ENCODE results near the gene MAGED2. TPM values are rescaled to one million over a fixed set of nuclear protein-coding genes. Genes with fewer than 3 reads are reported as not detected.
A peak's percentile ranks its signal among the peaks of the same experiment; 100 is the strongest.

MAGED2 gene
- total RNA-seq, 2 experiments from 2014 or later: 76.6 to 77.3 TPM

GRCh38 chrX:54799046-54799445, 8.5 kb upstream of the MAGED2 start:
- Mint-ChIP-seq H3K36me3 (no peaks in the 10 kb centered on the region), H3K27ac (no peak overlapping the region), H3K4me1 (no peaks in the 10 kb centered on the region), H3K27me3 (no peaks in the 10 kb centered on the region), H3K9me3 (no peaks in the 10 kb centered on the region), H3K4me3 (no peak overlapping the region)
- POLR2A ChIA-PET: no interaction called here
- ATAC-seq (ENCODE audit: low read depth) (no peak), DNase-seq (no peak)

GRCh38 chrX:54808109-54808604, 612 bp downstream of the MAGED2 start:
- ATAC-seq (ENCODE audit: low read depth): peak; percentile 43
- H3K27me3 Mint-ChIP-seq: peaks cover 13% of the 10 kb centered on the region
- H3K4me1 Mint-ChIP-seq: peaks cover 14% of the 10 kb centered on the region
- peak overlapping the region; percentile 95 for H3K27ac Mint-ChIP-seq
- H3K9me3 Mint-ChIP-seq: no peaks in the 10 kb centered on the region
- POLR2A ChIA-PET: interaction anchor here (1.1 to 2.0 kb wide), 2 partner anchors 168 to 193 kb away, joined by 3 to 9 read pairs; no protein-coding TSS in a partner anchor
- H3K4me3 Mint-ChIP-seq: peak overlapping the region; percentile 94
- DNase-seq: peak; percentile 60
- H3K36me3 Mint-ChIP-seq: peaks cover 6% of the 10 kb centered on the region

- DNase-seq: peak; percentile 83
- no peaks in the 10 kb centered on the region for H3K9me3 Mint-ChIP-seq
- peaks cover 14% of the 10 kb centered on the region for H3K4me1 Mint-ChIP-seq
- peak overlapping the region; percentile 95 for H3K27ac Mint-ChIP-seq
- peak overlapping the region; percentile 94 for H3K4me3 Mint-ChIP-seq
- POLR2A ChIA-PET: interaction anchor here (1.1 to 2.0 kb wide), 2 partner anchors 169 to 192 kb away, joined by 3 to 9 read pairs; no protein-coding TSS in a partner anchor
- ATAC-seq (ENCODE audit: low read depth): peak; percentile 81
- peaks cover 10% of the 10 kb centered on the region for H3K36me3 Mint-ChIP-seq
- H3K27me3 Mint-ChIP-seq: peaks cover 13% of the 10 kb centered on the region
Observed at GRCh38 chrX:54808605-54809483, 1.3 kb downstream of the MAGED2 start.

GRCh38 chrX:54810532-54810931, 3.0 kb downstream of the MAGED2 start:
- H3K4me3 Mint-ChIP-seq: peak overlapping the region; percentile 94
- H3K27me3 Mint-ChIP-seq: peaks cover 8% of the 10 kb centered on the region
- H3K4me1 Mint-ChIP-seq: peaks cover 14% of the 10 kb centered on the region
- no peak overlapping the region for H3K27ac Mint-ChIP-seq
- H3K36me3 Mint-ChIP-seq: peaks cover 10% of the 10 kb centered on the region
- POLR2A ChIA-PET: no interaction called here
- no peak for DNase-seq
- ATAC-seq (ENCODE audit: low read depth): no peak
- H3K9me3 Mint-ChIP-seq: no peaks in the 10 kb centered on the region

- Mint-ChIP-seq H3K36me3 (peaks cover 18% of the 10 kb centered on the region), H3K27ac (no peak overlapping the region), H3K9me3 (no peaks in the 10 kb centered on the region), H3K27me3 (peaks cover 2% of the 10 kb centered on the region), H3K4me3 (no peak overlapping the region), H3K4me1 (peaks cover 14% of the 10 kb centered on the region)
- POLR2A ChIA-PET: no interaction called here
- DNase-seq (no peak), ATAC-seq (ENCODE audit: low read depth) (no peak)
Observed at GRCh38 chrX:54811301-54811885, 3.8 kb downstream of the MAGED2 start.

- DNase-seq (no peak), ATAC-seq (ENCODE audit: low read depth) (no peak)
- Mint-ChIP-seq H3K27me3 (peaks cover under 1% of the 10 kb centered on the region), H3K4me3 (no peak overlapping the region), H3K4me1 (peaks cover 14% of the 10 kb centered on the region), H3K36me3 (peaks cover 21% of the 10 kb centered on the region), H3K9me3 (no peaks in the 10 kb centered on the region), H3K27ac (no peak overlapping the region)
- POLR2A ChIA-PET: no interaction called here
Observed at GRCh38 chrX:54812306-54812705, 4.8 kb downstream of the MAGED2 start.

GRCh38 chrX:54817220-54817820, 9.8 kb downstream of the MAGED2 start:
- POLR2A ChIA-PET: no interaction called here
- peaks cover 15% of the 10 kb centered on the region for H3K36me3 Mint-ChIP-seq
- ATAC-seq (ENCODE audit: low read depth) (no peak), DNase-seq (no peak)
- no peaks in the 10 kb centered on the region for H3K9me3 Mint-ChIP-seq
- H3K27me3 Mint-ChIP-seq: no peaks in the 10 kb centered on the region
- H3K4me1 Mint-ChIP-seq: peaks cover 3% of the 10 kb centered on the region
- H3K27ac Mint-ChIP-seq: peak overlapping the region; percentile 34
- H3K4me3 Mint-ChIP-seq: no peak overlapping the region

GRCh38 chrX:54818221-54818620, 10.7 kb downstream of the MAGED2 start:
- no peak overlapping the region for H3K4me3 Mint-ChIP-seq
- H3K36me3 Mint-ChIP-seq: peaks cover 15% of the 10 kb centered on the region
- ATAC-seq (ENCODE audit: low read depth) (no peak), DNase-seq (no peak)
- H3K27me3 Mint-ChIP-seq: no peaks in the 10 kb centered on the region
- no peak overlapping the region for H3K27ac Mint-ChIP-seq
- H3K9me3 Mint-ChIP-seq: no peaks in the 10 kb centered on the region
- H3K4me1 Mint-ChIP-seq: peaks cover 3% of the 10 kb centered on the region
- POLR2A ChIA-PET: no interaction called here

GRCh38 chrX:54819201-54819600, 11.7 kb downstream of the MAGED2 start:
- POLR2A ChIA-PET: no interaction called here
- Mint-ChIP-seq H3K4me3 (no peak overlapping the region), H3K27me3 (no peaks in the 10 kb centered on the region), H3K9me3 (no peaks in the 10 kb centered on the region), H3K36me3 (peaks cover 11% of the 10 kb centered on the region), H3K4me1 (peaks cover 3% of the 10 kb centered on the region), H3K27ac (no peak overlapping the region)
- ATAC-seq (ENCODE audit: low read depth) (no peak), DNase-seq (no peak)

- H3K4me1 Mint-ChIP-seq: peaks cover 3% of the 10 kb centered on the region
- ATAC-seq (ENCODE audit: low read depth) (no peak), DNase-seq (no peak)
- no peaks in the 10 kb centered on the region for H3K27me3 Mint-ChIP-seq
- no peak overlapping the region for H3K27ac Mint-ChIP-seq
- POLR2A ChIA-PET: no interaction called here
- H3K9me3 Mint-ChIP-seq: no peaks in the 10 kb centered on the region
- no peak overlapping the region for H3K4me3 Mint-ChIP-seq
- peaks cover 10% of the 10 kb centered on the region for H3K36me3 Mint-ChIP-seq
Observed at GRCh38 chrX:54820737-54821136, 13.2 kb downstream of the MAGED2 start.

GRCh38 chrX:54821310-54821709, 13.8 kb downstream of the MAGED2 start:
- Mint-ChIP-seq H3K4me3 (no peak overlapping the region), H3K27me3 (no peaks in the 10 kb centered on the region), H3K27ac (no peak overlapping the region), H3K4me1 (peaks cover 3% of the 10 kb centered on the region), H3K9me3 (no peaks in the 10 kb centered on the region), H3K36me3 (peaks cover 4% of the 10 kb centered on the region)
- POLR2A ChIA-PET: no interaction called here
- ATAC-seq (ENCODE audit: low read depth): no peak
- no peak for DNase-seq

GRCh38 chrX:54824195-54824594, 16.6 kb downstream of the MAGED2 start:
- peaks cover under 1% of the 10 kb centered on the region for H3K4me1 Mint-ChIP-seq
- H3K27ac Mint-ChIP-seq: no peak overlapping the region
- H3K4me3 Mint-ChIP-seq: no peak overlapping the region

GRCh38 chrX:54824722-54825121, 17.2 kb downstream of the MAGED2 start:
- no peak for ATAC-seq (ENCODE audit: low read depth)
- Mint-ChIP-seq H3K27me3 (peaks cover 2% of the 10 kb centered on the region), H3K4me3 (no peak overlapping the region), H3K4me1 (no peaks in the 10 kb centered on the region), H3K36me3 (no peaks in the 10 kb centered on the region), H3K9me3 (no peaks in the 10 kb centered on the region), H3K27ac (no peak overlapping the region)
- POLR2A ChIA-PET: no interaction called here
- no peak for DNase-seq

More at GRCh38 chrX:54824195-54824594, 16.6 kb downstream of the MAGED2 start:
- Mint-ChIP-seq H3K9me3 (no peaks in the 10 kb centered on the region), H3K36me3 (no peaks in the 10 kb centered on the region), H3K27me3 (peaks cover 2% of the 10 kb centered on the region)
- ATAC-seq (ENCODE audit: low read depth): no peak
- POLR2A ChIA-PET: no interaction called here
- no peak for DNase-seq

All from activated naive CD8-positive, alpha-beta T cell treated with anti-CD3 and anti-CD28 coated beads, Interleukin-2, amount 10 ng/mL, durations not matched to agents 7 days and 5 days (primary cell).